ENCODE data around the gene MAPK4.

The MAPK4 gene

DNA sequence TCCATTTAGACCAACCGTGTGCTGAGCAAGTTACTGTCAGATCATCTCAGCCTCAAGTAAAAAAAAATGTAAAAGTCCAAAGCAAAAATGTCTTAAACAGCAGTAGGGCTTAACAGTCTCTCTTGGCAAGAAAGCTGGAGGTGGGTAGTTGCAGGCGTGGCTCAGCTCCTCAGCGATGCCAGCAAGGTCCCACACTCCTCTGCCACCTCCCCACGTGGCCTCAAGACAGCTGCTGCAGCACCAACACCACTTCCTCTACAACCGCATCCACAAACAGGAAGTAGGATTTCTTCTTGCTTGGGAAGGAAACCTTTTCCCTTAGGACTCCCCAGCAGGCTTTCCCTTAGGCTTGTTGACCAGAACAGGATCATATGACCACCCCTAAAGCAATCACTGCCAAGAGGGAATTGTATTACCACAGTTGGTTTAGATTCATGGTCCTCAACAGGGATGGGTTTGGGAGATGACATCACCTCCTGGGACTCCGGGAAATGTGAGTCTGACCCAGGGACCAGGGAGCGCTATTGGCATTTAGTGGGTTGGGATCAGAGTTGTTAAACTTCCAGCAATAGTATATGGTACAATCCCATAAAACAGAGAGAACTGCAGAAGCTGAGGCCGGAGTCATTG is 97.1 kb downstream of the MAPK4 start:
- H3K36me3 ChIP-seq (ENCODE audit: control insufficient read depth, insufficient read depth, low read length), result no peaks in the 10 kb centered on the region
- peaks cover 2% of the 10 kb centered on the region for H3K4me1 ChIP-seq (ENCODE audit: control insufficient read depth, low read depth, low read length)
- no peak overlapping the region for H3K4me3 ChIP-seq (ENCODE audit: low read length)
- no peak overlapping the region for H3K56ac ChIP-seq (ENCODE audit: low read length)
- no peak overlapping the region for H2BK120ac ChIP-seq (ENCODE audit: low read depth, low read length)
- H3K4ac ChIP-seq (ENCODE audit: low read depth, low read length), result no peak overlapping the region
- no peaks in the 10 kb centered on the region for H3K79me2 ChIP-seq (ENCODE audit: control insufficient read depth, insufficient read depth, low read length)
- H4K8ac ChIP-seq (ENCODE audit: low read depth, low read length), result no peak overlapping the region
- H3K27me3 ChIP-seq (ENCODE audit: insufficient read depth, low read length, poor library complexity), result no peaks in the 10 kb centered on the region
- no peak overlapping the region for H2AK5ac ChIP-seq (ENCODE audit: low read length)
- H3K9ac ChIP-seq (ENCODE audit: low read length), result no peak overlapping the region
- no peak overlapping the region for H4K5ac ChIP-seq (ENCODE audit: low read length)
- no peak overlapping the region for H3K27ac ChIP-seq (ENCODE audit: low read depth, low read length)
- DNase-seq, result peak; percentile 52
- no peak overlapping the region for H3K23ac ChIP-seq (ENCODE audit: low read length)
- H2BK5ac ChIP-seq (ENCODE audit: low read length), result no peak overlapping the region
- H3K79me1 ChIP-seq (ENCODE audit: low read length), result no peaks in the 10 kb centered on the region
- H2BK15ac ChIP-seq (replicated peaks; ENCODE audit: low read depth), result no peak overlapping the region
- no peak overlapping the region for H3K4me2 ChIP-seq (ENCODE audit: low read length)
- WGBS (ENCODE audit: extremely low coverage, insufficient coverage, low lambda C conversion rate), result no CpG with 5 or more reads among the region's 8 CpGs
- no peak overlapping the region for H3K18ac ChIP-seq (ENCODE audit: low read length)

DNA sequence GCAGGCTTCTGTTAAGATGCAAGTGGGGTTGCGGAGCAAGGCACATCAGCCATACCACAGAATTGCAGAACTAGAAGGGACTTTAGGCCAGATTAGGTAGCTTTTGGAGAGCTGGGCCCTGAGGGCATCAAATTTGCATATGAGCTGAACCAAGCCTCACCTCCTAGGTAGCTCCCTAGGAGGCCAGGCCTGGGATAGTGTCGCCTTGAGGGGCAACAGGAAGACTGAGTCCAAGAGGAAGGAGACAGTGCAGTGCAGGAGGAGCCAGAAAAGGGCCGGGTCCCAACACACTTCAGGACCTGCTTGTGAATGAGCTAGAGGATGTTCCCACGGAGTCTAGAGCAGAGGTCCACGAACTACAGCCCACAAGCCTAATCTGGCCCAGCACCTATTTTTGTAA is 98.7 kb downstream of the MAPK4 start:
- no peak overlapping the region for H3K56ac ChIP-seq (ENCODE audit: low read length)
- H3K27me3 ChIP-seq (ENCODE audit: insufficient read depth, low read length, poor library complexity), result no peaks in the 10 kb centered on the region
- H3K4me3 ChIP-seq (ENCODE audit: low read length), result no peak overlapping the region
- no peak overlapping the region for H3K4me2 ChIP-seq (ENCODE audit: low read length)
- no peaks in the 10 kb centered on the region for H3K79me1 ChIP-seq (ENCODE audit: low read length)
- peaks cover 2% of the 10 kb centered on the region for H3K4me1 ChIP-seq (ENCODE audit: control insufficient read depth, low read depth, low read length)
- H3K79me2 ChIP-seq (ENCODE audit: control insufficient read depth, insufficient read depth, low read length), result no peaks in the 10 kb centered on the region
- no peak overlapping the region for H3K27ac ChIP-seq (ENCODE audit: low read depth, low read length)
- no peak overlapping the region for H2BK15ac ChIP-seq (replicated peaks; ENCODE audit: low read depth)
- no peak overlapping the region for H3K4ac ChIP-seq (ENCODE audit: low read depth, low read length)
- no peak overlapping the region for H4K5ac ChIP-seq (ENCODE audit: low read length)
- no CpG with 5 or more reads among the region's 5 CpGs for WGBS (ENCODE audit: extremely low coverage, insufficient coverage, low lambda C conversion rate)
- H3K9ac ChIP-seq (ENCODE audit: low read length), result no peak overlapping the region
- no peak for DNase-seq
- H2BK120ac ChIP-seq (ENCODE audit: low read depth, low read length), result no peak overlapping the region
- H2BK5ac ChIP-seq (ENCODE audit: low read length), result no peak overlapping the region
- no peak overlapping the region for H2AK5ac ChIP-seq (ENCODE audit: low read length)
- no peak overlapping the region for H3K18ac ChIP-seq (ENCODE audit: low read length)
- no peaks in the 10 kb centered on the region for H3K36me3 ChIP-seq (ENCODE audit: control insufficient read depth, insufficient read depth, low read length)
- H4K8ac ChIP-seq (ENCODE audit: low read depth, low read length), result no peak overlapping the region
- no peak overlapping the region for H3K23ac ChIP-seq (ENCODE audit: low read length)

DNA sequence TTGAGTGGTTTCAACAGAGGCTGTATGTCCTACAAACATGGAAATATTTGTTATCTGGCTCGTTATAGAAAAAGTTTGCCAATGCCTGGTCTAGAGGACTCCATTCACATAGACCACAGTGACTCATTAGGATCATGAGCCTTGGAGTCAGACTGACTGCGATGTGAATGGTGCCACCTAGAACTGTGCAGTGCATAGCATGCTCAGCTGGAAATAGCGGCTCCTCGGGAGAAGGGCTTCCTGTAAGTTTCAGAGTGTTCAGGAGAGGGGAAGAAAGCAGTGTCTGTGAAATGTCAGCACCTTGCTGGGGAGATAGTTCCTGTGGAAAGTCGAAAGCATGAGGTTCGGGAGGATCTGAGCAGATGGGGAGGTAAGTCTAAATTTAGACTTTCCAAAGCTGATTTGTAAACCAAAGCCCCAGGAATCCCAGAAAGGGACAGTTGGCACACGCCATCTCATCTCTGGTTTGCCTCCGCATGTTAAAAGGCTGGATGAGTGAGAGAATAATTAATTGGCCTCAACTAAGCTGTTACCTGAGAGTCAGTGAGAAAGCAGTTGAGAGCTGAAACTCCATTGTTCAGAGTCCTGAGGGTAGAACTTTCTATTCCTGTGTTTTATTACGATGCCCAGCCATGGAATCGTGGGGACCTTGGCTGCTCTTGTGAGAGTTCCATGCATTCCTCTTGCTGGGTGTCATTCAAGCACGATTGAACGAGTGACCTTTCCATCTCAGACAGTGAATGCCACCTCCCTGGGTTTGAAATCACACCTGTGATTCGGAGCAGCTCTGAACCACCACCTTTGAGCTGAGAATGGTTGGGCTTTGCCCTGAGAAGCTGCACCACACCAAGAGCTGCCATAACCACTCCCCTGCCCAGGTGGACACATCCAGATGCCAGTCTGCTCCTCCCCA is 99.5 kb downstream of the MAPK4 start:
- H3K18ac ChIP-seq (ENCODE audit: low read length), result no peak overlapping the region
- WGBS (ENCODE audit: extremely low coverage, insufficient coverage, low lambda C conversion rate), result no CpG with 5 or more reads among the region's 13 CpGs
- H2BK5ac ChIP-seq (ENCODE audit: low read length), result no peak overlapping the region
- H3K4ac ChIP-seq (ENCODE audit: low read depth, low read length), result no peak overlapping the region
- H3K4me3 ChIP-seq (ENCODE audit: low read length), result no peak overlapping the region
- no peak overlapping the region for H3K4me2 ChIP-seq (ENCODE audit: low read length)
- no peak overlapping the region for H3K56ac ChIP-seq (ENCODE audit: low read length)
- H2BK120ac ChIP-seq (ENCODE audit: low read depth, low read length), result no peak overlapping the region
- H3K27me3 ChIP-seq (ENCODE audit: insufficient read depth, low read length, poor library complexity), result no peaks in the 10 kb centered on the region
- H3K79me2 ChIP-seq (ENCODE audit: control insufficient read depth, insufficient read depth, low read length), result no peaks in the 10 kb centered on the region
- H2BK15ac ChIP-seq (replicated peaks; ENCODE audit: low read depth), result no peak overlapping the region
- peaks cover 2% of the 10 kb centered on the region for H3K4me1 ChIP-seq (ENCODE audit: control insufficient read depth, low read depth, low read length)
- DNase-seq, result peak; percentile 44
- no peaks in the 10 kb centered on the region for H3K36me3 ChIP-seq (ENCODE audit: control insufficient read depth, insufficient read depth, low read length)
- no peak overlapping the region for H2AK5ac ChIP-seq (ENCODE audit: low read length)
- H3K79me1 ChIP-seq (ENCODE audit: low read length), result no peaks in the 10 kb centered on the region
- no peak overlapping the region for H4K5ac ChIP-seq (ENCODE audit: low read length)
- H3K27ac ChIP-seq (ENCODE audit: low read depth, low read length), result no peak overlapping the region
- no peak overlapping the region for H4K8ac ChIP-seq (ENCODE audit: low read depth, low read length)
- H3K23ac ChIP-seq (ENCODE audit: low read length), result no peak overlapping the region
- no peak overlapping the region for H3K9ac ChIP-seq (ENCODE audit: low read length)

DNA sequence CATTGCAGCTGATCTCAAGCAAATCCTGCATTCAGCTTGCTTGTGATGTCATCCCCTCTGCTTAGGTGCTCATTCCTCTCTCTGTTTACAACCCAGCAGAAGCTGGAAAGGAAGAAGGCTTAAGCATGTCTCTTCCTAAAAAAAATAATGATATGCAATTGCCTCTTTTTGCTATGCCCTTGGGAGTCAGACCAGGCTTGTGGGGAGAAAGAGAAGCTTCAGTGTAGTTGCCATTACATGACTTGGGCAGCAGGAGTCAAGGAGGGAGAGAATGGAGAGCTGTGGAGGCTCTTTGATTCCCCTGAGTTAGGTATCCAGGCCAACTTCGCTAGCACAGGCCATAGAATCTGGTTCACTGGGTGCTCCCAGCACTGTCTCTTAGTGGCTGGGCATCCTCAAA is 101.1 kb downstream of the MAPK4 start:
- no peak overlapping the region for H3K56ac ChIP-seq (ENCODE audit: low read length)
- H3K4me1 ChIP-seq (ENCODE audit: control insufficient read depth, low read depth, low read length), result peaks cover 2% of the 10 kb centered on the region
- H2BK5ac ChIP-seq (ENCODE audit: low read length), result no peak overlapping the region
- no peak overlapping the region for H2BK15ac ChIP-seq (replicated peaks; ENCODE audit: low read depth)
- no peak overlapping the region for H2AK5ac ChIP-seq (ENCODE audit: low read length)
- H3K9ac ChIP-seq (ENCODE audit: low read length), result no peak overlapping the region
- H4K8ac ChIP-seq (ENCODE audit: low read depth, low read length), result no peak overlapping the region
- H3K23ac ChIP-seq (ENCODE audit: low read length), result no peak overlapping the region
- no peak overlapping the region for H3K4ac ChIP-seq (ENCODE audit: low read depth, low read length)
- no peak overlapping the region for H3K4me2 ChIP-seq (ENCODE audit: low read length)
- DNase-seq, result no peak
- no peaks in the 10 kb centered on the region for H3K79me1 ChIP-seq (ENCODE audit: low read length)
- H3K4me3 ChIP-seq (ENCODE audit: low read length), result no peak overlapping the region
- H3K27ac ChIP-seq (ENCODE audit: low read depth, low read length), result no peak overlapping the region
- no peak overlapping the region for H3K18ac ChIP-seq (ENCODE audit: low read length)
- no peaks in the 10 kb centered on the region for H3K79me2 ChIP-seq (ENCODE audit: control insufficient read depth, insufficient read depth, low read length)
- H3K36me3 ChIP-seq (ENCODE audit: control insufficient read depth, insufficient read depth, low read length), result no peaks in the 10 kb centered on the region
- no peaks in the 10 kb centered on the region for H3K27me3 ChIP-seq (ENCODE audit: insufficient read depth, low read length, poor library complexity)
- H4K5ac ChIP-seq (ENCODE audit: low read length), result no peak overlapping the region
- H2BK120ac ChIP-seq (ENCODE audit: low read depth, low read length), result no peak overlapping the region
- no CpG with 5 or more reads among the region's 1 CpG for WGBS (ENCODE audit: extremely low coverage, insufficient coverage, low lambda C conversion rate)

DNA sequence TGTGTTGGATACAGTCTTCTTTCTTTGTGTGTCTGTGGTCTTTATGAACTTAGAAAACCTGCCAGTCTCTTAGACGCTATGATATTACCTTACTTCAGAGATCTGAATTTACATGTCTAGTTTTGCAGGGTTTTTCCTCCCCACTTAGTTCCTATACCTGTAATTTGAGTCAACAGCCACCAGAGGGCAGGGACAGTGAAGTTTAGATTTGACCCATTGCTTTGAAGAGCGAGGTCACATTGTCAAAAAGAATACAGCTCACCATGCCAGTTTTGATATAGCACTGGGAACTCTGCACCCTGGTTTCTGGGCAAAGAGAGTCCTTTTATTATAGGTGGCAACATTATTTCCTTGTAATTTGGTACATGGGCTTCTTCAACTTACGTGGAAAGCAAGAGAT is 102.3 kb downstream of the MAPK4 start:
- WGBS (ENCODE audit: extremely low coverage, insufficient coverage, low lambda C conversion rate), result no CpG with 5 or more reads among the region's 3 CpGs
- H4K5ac ChIP-seq (ENCODE audit: low read length), result no peak overlapping the region
- H3K4me3 ChIP-seq (ENCODE audit: low read length), result no peak overlapping the region
- H4K8ac ChIP-seq (ENCODE audit: low read depth, low read length), result no peak overlapping the region
- H3K9ac ChIP-seq (ENCODE audit: low read length), result no peak overlapping the region
- no peak overlapping the region for H2BK5ac ChIP-seq (ENCODE audit: low read length)
- H3K79me2 ChIP-seq (ENCODE audit: control insufficient read depth, insufficient read depth, low read length), result no peaks in the 10 kb centered on the region
- H2BK120ac ChIP-seq (ENCODE audit: low read depth, low read length), result no peak overlapping the region
- H3K4me2 ChIP-seq (ENCODE audit: low read length), result no peak overlapping the region
- H3K79me1 ChIP-seq (ENCODE audit: low read length), result no peaks in the 10 kb centered on the region
- no peaks in the 10 kb centered on the region for H3K27me3 ChIP-seq (ENCODE audit: insufficient read depth, low read length, poor library complexity)
- no peak overlapping the region for H3K56ac ChIP-seq (ENCODE audit: low read length)
- H3K27ac ChIP-seq (ENCODE audit: low read depth, low read length), result no peak overlapping the region
- H3K18ac ChIP-seq (ENCODE audit: low read length), result no peak overlapping the region
- DNase-seq, result peak; percentile 58
- no peak overlapping the region for H2BK15ac ChIP-seq (replicated peaks; ENCODE audit: low read depth)
- H2AK5ac ChIP-seq (ENCODE audit: low read length), result no peak overlapping the region
- H3K23ac ChIP-seq (ENCODE audit: low read length), result no peak overlapping the region
- no peaks in the 10 kb centered on the region for H3K36me3 ChIP-seq (ENCODE audit: control insufficient read depth, insufficient read depth, low read length)
- H3K4me1 ChIP-seq (ENCODE audit: control insufficient read depth, low read depth, low read length), result peaks cover 2% of the 10 kb centered on the region
- no peak overlapping the region for H3K4ac ChIP-seq (ENCODE audit: low read depth, low read length)
